Astrocyte (in vitro differentiated cells and primary cell): ENCODE measurements around the gene FAM53B.

ENCODE experiments used
- EZH2 ChIP-seq: IDR thresholded peaks from 2 replicates; pipeline ENCODE4 v1.6.1; 2012; ENCODE audit warnings: mild to moderate bottlenecking, low read length, inconsistent platforms; ENCODE audit not compliant: insufficient read depth
- TF ChIP-seq, protein P1 (sequence below): IDR thresholded peaks from 2 replicates; pipeline ENCODE4 v1.5.1; 2011; ENCODE audit warnings: low read depth, mild to moderate bottlenecking, inconsistent platforms, low read length, moderate library complexity; ENCODE audit not compliant: insufficient read depth

DNA sequence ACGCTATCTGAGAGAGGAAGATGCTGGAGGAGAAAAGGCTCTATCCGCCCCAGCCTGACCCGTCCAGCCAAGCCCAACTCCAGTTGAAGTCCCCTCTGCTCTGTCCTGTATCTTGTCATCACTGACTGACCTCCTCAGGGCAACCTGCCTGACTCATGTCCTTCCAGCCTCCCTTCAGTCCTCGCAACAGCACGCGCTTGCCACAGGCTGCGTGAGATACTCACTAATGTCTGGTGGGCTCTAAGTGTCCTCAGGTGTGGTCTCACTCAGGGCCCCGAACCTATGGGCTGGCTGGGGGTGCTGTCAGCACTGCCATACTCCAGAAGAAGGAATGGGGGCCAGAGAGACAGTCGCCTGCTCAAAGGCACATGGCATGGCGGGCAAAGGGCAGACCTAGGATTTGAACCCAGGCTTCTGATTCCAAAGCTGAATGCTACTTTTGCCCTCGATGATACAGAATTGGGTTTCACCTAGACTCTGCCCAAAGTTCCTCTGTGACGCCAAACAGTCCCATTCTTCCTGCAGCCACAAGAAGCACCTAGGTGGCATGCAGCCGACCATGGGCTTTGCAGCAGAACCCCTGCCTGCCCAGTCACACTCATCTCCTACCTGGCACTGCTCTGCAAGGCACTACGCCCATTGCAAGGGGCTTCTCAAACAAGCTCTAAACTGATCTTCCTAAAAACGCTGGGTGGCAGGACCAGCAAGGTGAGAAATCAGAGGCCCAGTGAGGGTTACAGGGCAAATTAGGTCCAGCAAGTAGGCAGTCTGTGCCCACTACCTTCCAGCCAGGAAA lies 8.5 kb downstream of the FAM53B start:
- TF ChIP-seq, protein P1, sequence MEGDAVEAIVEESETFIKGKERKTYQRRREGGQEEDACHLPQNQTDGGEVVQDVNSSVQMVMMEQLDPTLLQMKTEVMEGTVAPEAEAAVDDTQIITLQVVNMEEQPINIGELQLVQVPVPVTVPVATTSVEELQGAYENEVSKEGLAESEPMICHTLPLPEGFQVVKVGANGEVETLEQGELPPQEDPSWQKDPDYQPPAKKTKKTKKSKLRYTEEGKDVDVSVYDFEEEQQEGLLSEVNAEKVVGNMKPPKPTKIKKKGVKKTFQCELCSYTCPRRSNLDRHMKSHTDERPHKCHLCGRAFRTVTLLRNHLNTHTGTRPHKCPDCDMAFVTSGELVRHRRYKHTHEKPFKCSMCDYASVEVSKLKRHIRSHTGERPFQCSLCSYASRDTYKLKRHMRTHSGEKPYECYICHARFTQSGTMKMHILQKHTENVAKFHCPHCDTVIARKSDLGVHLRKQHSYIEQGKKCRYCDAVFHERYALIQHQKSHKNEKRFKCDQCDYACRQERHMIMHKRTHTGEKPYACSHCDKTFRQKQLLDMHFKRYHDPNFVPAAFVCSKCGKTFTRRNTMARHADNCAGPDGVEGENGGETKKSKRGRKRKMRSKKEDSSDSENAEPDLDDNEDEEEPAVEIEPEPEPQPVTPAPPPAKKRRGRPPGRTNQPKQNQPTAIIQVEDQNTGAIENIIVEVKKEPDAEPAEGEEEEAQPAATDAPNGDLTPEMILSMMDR: no peak
- TF ChIP-seq EZH2: no peak
